GM10266 (cell line): Measurements from ENCODE around the gene DYSF.

Source experiments
- DNase-seq: peaks from one replicate; pipeline ENCODE4 v3.0.0; 2012; ENCODE audit errors: extremely low spot score
- TF ChIP-seq, protein P1 (sequence below): IDR thresholded peaks from 2 replicates; pipeline ENCODE4 v1.5.1; 2012; ENCODE audit warnings: mild to moderate bottlenecking, low read depth; ENCODE audit not compliant: control insufficient read depth, insufficient read depth; ENCODE audit errors: missing control alignments

DYSF gene

DNA sequence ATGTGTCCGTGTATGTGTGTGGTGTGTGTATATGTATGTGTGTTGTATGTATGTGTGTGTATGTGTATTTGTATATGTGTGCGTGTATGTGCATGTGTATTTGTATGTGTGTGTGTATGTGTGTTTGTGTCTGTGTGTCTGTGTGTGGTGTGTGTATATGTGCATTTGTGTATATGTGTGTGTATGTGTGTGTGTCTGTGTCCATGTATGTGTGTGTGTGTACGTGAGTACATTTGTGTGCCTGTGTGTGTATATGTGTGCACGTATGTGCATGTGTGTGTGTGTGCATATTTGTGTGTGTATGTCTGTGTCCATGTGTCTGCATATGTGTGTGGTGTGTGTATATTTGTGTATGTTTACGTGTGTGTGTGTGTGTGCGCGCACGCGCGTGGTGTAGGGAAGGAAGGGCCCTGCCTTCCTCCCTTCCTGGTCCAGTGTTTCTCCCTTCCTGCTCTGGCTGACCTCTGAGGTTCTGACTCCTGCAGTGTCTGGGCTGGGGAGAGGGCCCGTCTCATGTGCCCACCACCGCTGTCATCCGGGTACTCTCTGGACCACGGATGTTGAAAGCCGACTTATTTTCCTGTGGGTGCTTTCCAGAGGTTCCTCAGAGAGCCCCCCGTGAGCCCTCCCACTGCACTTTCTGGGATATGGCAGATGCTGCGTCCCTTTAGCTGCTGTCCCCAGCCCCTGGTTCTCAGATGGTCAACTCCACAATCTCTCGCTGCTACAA, 209.5 kb downstream of the DYSF start:
- no peak for DNase-seq
- TF ChIP-seq, protein P1, sequence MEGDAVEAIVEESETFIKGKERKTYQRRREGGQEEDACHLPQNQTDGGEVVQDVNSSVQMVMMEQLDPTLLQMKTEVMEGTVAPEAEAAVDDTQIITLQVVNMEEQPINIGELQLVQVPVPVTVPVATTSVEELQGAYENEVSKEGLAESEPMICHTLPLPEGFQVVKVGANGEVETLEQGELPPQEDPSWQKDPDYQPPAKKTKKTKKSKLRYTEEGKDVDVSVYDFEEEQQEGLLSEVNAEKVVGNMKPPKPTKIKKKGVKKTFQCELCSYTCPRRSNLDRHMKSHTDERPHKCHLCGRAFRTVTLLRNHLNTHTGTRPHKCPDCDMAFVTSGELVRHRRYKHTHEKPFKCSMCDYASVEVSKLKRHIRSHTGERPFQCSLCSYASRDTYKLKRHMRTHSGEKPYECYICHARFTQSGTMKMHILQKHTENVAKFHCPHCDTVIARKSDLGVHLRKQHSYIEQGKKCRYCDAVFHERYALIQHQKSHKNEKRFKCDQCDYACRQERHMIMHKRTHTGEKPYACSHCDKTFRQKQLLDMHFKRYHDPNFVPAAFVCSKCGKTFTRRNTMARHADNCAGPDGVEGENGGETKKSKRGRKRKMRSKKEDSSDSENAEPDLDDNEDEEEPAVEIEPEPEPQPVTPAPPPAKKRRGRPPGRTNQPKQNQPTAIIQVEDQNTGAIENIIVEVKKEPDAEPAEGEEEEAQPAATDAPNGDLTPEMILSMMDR = no peak

DNA sequence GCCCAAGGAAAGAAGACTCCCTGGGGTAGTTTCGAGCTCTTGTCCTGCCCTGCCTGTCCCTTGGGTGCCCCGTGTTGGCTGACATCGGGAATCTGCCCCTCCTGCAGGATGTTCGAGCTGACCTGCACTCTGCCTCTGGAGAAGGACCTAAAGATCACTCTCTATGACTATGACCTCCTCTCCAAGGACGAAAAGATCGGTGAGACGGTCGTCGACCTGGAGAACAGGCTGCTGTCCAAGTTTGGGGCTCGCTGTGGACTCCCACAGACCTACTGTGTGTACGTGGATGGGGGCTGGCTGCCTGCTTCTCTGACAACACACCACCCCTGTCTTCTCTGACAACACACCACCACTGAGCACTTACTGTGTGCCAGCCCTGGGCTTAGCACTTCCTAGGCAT, 210.8 kb downstream of the DYSF start:
- TF ChIP-seq, protein P1 = no peak
- DNase-seq = no peak

DNA sequence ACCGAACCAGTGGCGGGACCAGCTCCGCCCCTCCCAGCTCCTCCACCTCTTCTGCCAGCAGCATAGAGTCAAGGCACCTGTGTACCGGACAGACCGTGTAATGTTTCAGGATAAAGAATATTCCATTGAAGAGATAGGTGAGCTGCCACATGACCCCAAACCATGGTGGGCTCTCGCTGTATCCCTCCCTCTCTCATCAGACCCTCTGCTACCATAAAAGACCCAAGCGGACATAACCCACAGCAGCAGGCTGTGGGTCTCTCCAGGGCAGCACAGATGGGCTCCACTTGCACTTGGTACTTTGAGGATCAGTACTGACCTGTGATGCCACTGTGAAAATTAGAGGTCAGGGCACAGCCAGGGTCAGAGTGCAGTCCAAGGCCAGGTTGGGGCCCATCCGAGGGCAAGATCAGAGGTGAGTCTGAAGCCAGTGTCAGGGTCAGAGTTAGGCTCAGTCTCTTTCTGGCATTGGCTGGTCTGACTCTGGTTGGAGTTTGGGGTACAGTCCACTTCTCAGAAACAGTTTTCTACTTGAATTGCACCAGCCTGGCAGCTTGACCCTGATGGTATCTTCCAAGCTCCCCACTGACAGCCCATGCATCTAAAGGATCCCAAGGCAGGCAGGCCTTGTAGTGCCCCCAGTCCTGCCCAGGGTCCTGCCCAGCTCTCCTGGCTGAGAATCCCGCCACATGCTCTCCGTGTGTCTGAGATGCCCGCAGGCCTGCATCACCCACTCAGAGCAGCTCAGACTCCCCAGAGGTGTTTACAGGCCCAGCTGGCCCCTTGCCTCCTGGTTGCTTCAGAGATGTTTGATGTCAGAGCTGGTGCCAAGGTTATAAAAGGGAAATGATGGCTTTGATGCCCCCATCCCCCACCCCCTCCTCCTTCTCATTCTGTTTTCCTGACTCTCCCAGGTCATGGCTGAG, 212.1 kb downstream of the DYSF start:
- no peak for DNase-seq
- TF ChIP-seq, protein P1 = no peak

DNA sequence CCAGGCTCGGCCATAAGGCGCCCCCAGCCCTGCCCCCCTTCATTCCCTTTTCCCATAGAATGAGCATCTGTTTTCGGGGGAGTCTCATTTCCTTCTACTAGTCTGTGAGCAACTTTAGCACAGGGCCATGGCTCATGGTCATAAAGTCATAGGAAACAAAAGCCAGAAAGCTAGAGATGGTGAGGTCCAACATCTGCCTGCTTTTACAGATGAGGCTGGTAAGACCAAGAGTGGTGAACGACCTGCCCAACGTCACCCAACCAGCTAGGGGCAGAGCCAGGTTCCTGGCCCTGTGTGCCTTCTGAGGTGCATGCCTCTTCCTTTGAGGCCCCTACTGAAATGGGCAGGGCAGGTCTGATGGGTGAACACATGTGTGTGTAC, 212.7 kb downstream of the DYSF start:
- DNase-seq = no peak
- TF ChIP-seq, protein P1 = no peak

DNA sequence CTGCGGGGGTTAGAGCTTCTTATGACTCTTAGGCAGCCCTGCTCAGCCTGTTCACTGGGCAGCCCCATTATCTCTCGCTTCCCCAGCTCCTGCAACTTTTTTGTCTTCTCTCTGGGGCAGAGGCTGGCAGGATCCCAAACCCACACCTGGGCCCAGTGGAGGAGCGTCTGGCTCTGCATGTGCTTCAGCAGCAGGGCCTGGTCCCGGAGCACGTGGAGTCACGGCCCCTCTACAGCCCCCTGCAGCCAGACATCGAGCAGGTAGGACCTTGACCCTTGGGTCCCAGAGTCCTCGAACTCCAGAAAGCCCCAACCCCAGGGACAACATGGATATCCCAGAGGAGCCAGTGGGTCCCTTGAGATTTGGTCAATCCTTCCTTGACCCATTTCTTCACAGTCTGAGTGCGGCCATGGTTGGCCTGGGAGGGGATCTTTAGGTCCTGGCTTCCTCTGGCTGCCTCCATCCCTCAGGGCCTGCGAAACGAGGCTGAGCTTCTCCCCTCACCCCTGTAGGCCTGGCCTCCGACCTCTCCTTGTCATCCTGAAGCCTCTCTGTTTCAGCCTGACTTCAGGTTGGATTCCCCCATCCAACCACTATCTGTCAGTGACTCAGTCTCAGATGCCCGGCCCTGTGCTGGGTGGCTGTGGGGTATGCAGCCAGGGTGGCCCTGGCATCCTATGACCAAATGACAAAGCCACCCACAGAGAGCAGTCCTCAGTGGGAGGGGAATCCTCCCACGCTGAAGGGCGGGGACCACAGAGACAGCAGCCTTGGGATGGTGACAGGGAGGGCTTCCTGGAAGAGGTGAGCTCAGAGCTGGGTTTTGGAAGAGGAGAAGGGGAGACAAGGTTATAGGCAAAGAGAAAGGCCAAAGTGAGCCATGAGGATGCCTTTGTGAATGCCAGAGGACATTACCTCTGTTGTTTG, 214.2 kb downstream of the DYSF start:
- TF ChIP-seq, protein P1 = no peak
- DNase-seq = no peak

DNA sequence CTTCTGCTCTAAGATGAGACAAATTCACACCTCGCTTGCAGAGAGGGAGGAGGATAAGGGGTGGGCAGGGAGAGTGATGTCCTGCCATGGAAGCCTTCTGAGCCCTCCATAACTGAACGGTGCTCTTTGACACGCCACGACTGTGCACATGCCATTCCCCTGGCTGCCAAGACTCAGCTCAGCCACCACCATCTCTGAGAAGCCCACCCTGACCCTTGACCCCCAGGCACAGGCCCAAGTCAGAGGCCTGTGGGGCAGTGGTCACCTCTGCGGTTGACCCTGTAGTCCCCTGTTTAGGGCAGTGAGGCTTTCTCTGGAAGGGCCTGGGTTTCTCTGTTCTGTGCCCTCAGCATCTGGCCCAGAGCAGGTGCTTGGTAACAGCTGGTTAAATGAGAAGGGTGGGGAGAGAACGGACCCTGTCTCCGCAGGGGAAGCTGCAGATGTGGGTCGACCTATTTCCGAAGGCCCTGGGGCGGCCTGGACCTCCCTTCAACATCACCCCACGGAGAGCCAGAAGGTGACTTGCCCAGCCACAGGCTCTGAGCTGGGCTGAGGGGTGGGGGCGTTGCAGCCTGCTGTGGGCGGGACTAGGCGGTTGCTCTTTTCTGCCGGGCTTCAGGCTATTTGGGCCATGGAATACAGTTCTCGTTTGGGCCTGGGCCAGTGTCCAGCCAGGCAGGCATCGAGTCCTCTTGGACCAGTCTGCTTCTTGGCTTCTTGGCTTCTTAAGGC, 215.1 kb downstream of the DYSF start:
- no peak for DNase-seq
- TF ChIP-seq, protein P1 = no peak
